ENCODE data around the gene POLR2I.

POLR2I gene

GRCh38 chr19:36115453-36116343 lies 1.0 kb upstream of the POLR2I start, which contains the start of gene TBCB:
Gene TBCB, plus strand, starts transcription at chr19:36115468. Its CDS starts 93 bp downstream, at chr19:36115561.
- ChIA-PET CTCF (interaction anchor here (0.7 to 6.1 kb wide), 5 partner anchors 9 to 57 kb away, joined by 3 to 43 read pairs (median 4); no protein-coding TSS in a partner anchor), POLR2A (interaction anchor here (0.5 kb wide), 1 partner anchor 134 kb away, joined by 7 read pairs; no protein-coding TSS in a partner anchor)
- DNase-seq (ENCODE audit: extremely low spot score) = peak; percentile 91
- TF ChIP-seq CTCF (IDR thresholded peaks at IDR 0.05; ENCODE audit: control extremely low read depth, extremely low read depth, low read depth, missing control alignments) = no peak

GRCh38 chr19:36113894-36114720 lies 568 bp downstream of the POLR2I start:
- ChIA-PET POLR2A (no interaction called here), CTCF (interaction anchor here (1.1 to 6.1 kb wide), 3 partner anchors 13 to 55 kb away, joined by 3 to 43 read pairs (median 4); no protein-coding TSS in a partner anchor)
- DNase-seq (ENCODE audit: extremely low spot score) = no peak
- TF ChIP-seq CTCF (IDR thresholded peaks at IDR 0.05; ENCODE audit: control extremely low read depth, extremely low read depth, low read depth, missing control alignments) = peak; percentile 14

- TF ChIP-seq CTCF (IDR thresholded peaks at IDR 0.05; ENCODE audit: control extremely low read depth, extremely low read depth, low read depth, missing control alignments) = no peak
- CTCF ChIA-PET = interaction anchor here (0.8 kb wide), 1 partner anchor 52 kb away, joined by 4 read pairs; no protein-coding TSS in a partner anchor
- POLR2A ChIA-PET = no interaction called here
These were observed 1.2 kb downstream of the POLR2I start for GRCh38 chr19:36113425-36113824.

GRCh38 chr19:36112678-36113077 lies 2.0 kb downstream of the POLR2I start:
- POLR2A ChIA-PET = no interaction called here
- CTCF ChIA-PET = interaction anchor here (0.8 kb wide), 1 partner anchor 51 kb away, joined by 4 read pairs; no protein-coding TSS in a partner anchor
- TF ChIP-seq CTCF (IDR thresholded peaks at IDR 0.05; ENCODE audit: control extremely low read depth, extremely low read depth, low read depth, missing control alignments) = no peak
- DNase-seq (ENCODE audit: extremely low spot score) = no peak

More at GRCh38 chr19:36113425-36113824, 1.2 kb downstream of the POLR2I start:
- DNase-seq (ENCODE audit: extremely low spot score) = no peak

- ChIA-PET CTCF (interaction anchor here (1.4 to 1.9 kb wide), 2 partner anchors 16 to 19 kb away, joined by 4 to 5 read pairs; no protein-coding TSS in a partner anchor), POLR2A (no interaction called here)
- no peak for DNase-seq (ENCODE audit: extremely low spot score)
- TF ChIP-seq CTCF (IDR thresholded peaks at IDR 0.05; ENCODE audit: control extremely low read depth, extremely low read depth, low read depth, missing control alignments) = no peak
These were observed 3.5 kb downstream of the POLR2I start for GRCh38 chr19:36111200-36111539.

Measured in GM10248 (cell line).